CD8-positive, alpha-beta memory T cell (primary cell): Measurements from ENCODE around the gene SMIM26. TPM values are rescaled to one million over a fixed set of nuclear protein-coding genes. Genes with fewer than 3 reads are reported as not detected.

ENCODE experiments used
- CTCF ChIA-PET: fragments of 350-600 bp; sonication (Branson Sonifier 250); formaldehyde crosslinking; loops from one replicate; lab custom pipeline; 2021; ENCODE audit warnings: antibody characterized with exemption; lab: Charles Lee
- POLR2A ChIA-PET: fragments of 350-600 bp; sonication (Branson Sonifier 250); formaldehyde crosslinking; loops from one replicate; lab custom pipeline; 2021; ENCODE audit warnings: antibody characterized with exemption; lab: Charles Lee
- DNase-seq, 5 donors: peaks; one replicate each; pipeline versions ENCODE4 v3.0.0 to v3.0.0-alpha.2; 2020 to 2022; ENCODE audit warnings: mixed read lengths in 1 of 5
- H3K27ac ChIP-seq: one replicate; pipeline ENCODE4 v1.7.0; 2013; ENCODE audit warnings: low read depth, mild to moderate bottlenecking, low read length, moderate library complexity
- H3K27me3 ChIP-seq: 2 replicates; pipeline ENCODE4 v1.7.0; 2013; ENCODE audit warnings: low read length, mild to moderate bottlenecking; ENCODE audit not compliant: insufficient read depth, poor library complexity, severe bottlenecking
- H3K36me3 ChIP-seq: 2 replicates; pipeline ENCODE4 v1.7.0; 2013; ENCODE audit warnings: mild to moderate bottlenecking, low read length, moderate library complexity; ENCODE audit not compliant: insufficient read depth
- H3K4me1 ChIP-seq: 2 replicates; pipeline ENCODE4 v1.7.0; 2013; ENCODE audit warnings: mild to moderate bottlenecking, low read length, moderate library complexity; ENCODE audit not compliant: insufficient read depth
- H3K4me3 ChIP-seq: 2 replicates; pipeline ENCODE4 v1.7.0; 2013; ENCODE audit warnings: mild to moderate bottlenecking, low read length
- H3K9me3 ChIP-seq: 2 replicates; pipeline ENCODE4 v1.7.0; 2013; ENCODE audit warnings: mild to moderate bottlenecking, low read length
- H3K27ac Mint-ChIP-seq, 8 donors: one replicate each; pipeline ENCODE4 v1.8.0; 2020 to 2021; ENCODE audit warnings: mixed read lengths in 8 of 8, mild to moderate bottlenecking in 6 of 8, inconsistent platforms in 3 of 8, moderate library complexity in 3 of 8
- H3K27me3 Mint-ChIP-seq, 2 donors: one replicate each; pipeline ENCODE4 v1.8.0; 2020 to 2021; ENCODE audit warnings: mixed read lengths in 2 of 2, mild to moderate bottlenecking in 1 of 2, moderate library complexity in 1 of 2
- H3K36me3 Mint-ChIP-seq, 3 donors: one replicate each; pipeline ENCODE4 v1.8.0; 2020 to 2021; ENCODE audit warnings: mixed read lengths in 3 of 3, inconsistent platforms in 1 of 3, mild to moderate bottlenecking in 1 of 3
- H3K4me1 Mint-ChIP-seq, 3 donors: one replicate each; pipeline ENCODE4 v1.8.0; 2020 to 2021; ENCODE audit warnings: mixed read lengths in 3 of 3, inconsistent platforms in 1 of 3, mild to moderate bottlenecking in 1 of 3
- H3K4me3 Mint-ChIP-seq, 7 donors: one replicate each; pipeline ENCODE4 v1.8.0; 2020 to 2021; ENCODE audit warnings: mixed read lengths in 7 of 7, mild to moderate bottlenecking in 6 of 7, moderate library complexity in 4 of 7, inconsistent platforms in 2 of 7
- H3K9me3 Mint-ChIP-seq, 5 donors: one replicate each; pipeline ENCODE4 v1.8.0; 2020 to 2022; ENCODE audit warnings: mixed read lengths in 5 of 5, mild to moderate bottlenecking in 3 of 5, moderate library complexity in 2 of 5, inconsistent platforms in 1 of 5
- polyA plus RNA-seq: library from polyadenylated mRNA; unstranded; fragments of 300-500 nt; fragmentation: Illumina TruSeq; gene quantifications from one replicate; pipeline ENCODE4 v1.2.3, GENCODE V29; 2021
- total RNA-seq, 2 experiments: library from RNA; stranded (reverse); gene quantifications; one replicate each; pipeline ENCODE4 v1.2.3, GENCODE V29; 2021

Gene SMIM26
- total and polyA plus RNA-seq, 3 experiments from 2014 or later, result 45.2 to 187 (median 47.1) TPM

GRCh38 chr20:18532626-18533025, 34.6 kb upstream of the SMIM26 start:
- no peak overlapping the region for H3K27ac ChIP-seq
- Mint-ChIP-seq H3K9me3 (no peaks in the 10 kb centered on the region), H3K4me1 (no peaks in the 10 kb centered on the region), H3K27ac (no peak overlapping the region), H3K36me3 (peaks cover 23 to 91% (median 34%) of the 10 kb centered on the region in 3 donors), H3K27me3 (no peaks in the 10 kb centered on the region), H3K4me3 (no peak overlapping the region)
- H3K36me3 ChIP-seq, result peaks cover 52% of the 10 kb centered on the region
- H3K27me3 ChIP-seq, result no peaks in the 10 kb centered on the region
- DNase-seq, result no peak
- no peaks in the 10 kb centered on the region for H3K9me3 ChIP-seq
- ChIA-PET CTCF (interaction anchor here (0.6 kb wide), 1 partner anchor 45 kb away, joined by 3 read pairs; no protein-coding TSS in a partner anchor), POLR2A (no interaction called here)
- H3K4me1 ChIP-seq, result no peaks in the 10 kb centered on the region
- H3K4me3 ChIP-seq, result no peak overlapping the region

DNA sequence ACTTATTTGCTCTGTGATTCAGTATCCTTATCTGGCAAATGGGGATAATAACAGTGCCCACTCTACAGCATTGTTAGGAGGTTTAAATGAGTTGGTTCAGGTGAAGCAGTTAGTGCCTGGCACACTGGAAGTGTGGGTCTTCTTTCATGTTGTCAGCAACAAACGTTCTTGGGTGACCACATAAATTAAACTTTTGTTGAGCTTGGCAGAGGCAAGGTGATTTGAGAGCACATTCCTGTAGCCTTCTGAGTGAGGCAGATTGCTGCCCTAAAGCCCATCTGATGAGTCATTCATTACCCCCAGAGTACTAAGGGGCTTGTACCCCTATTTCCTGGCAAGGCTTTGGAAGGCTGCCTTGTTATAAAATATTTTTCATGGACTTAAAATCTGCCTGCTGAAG, 33.7 kb upstream of the SMIM26 start:
- H3K27ac ChIP-seq, result no peak overlapping the region
- H3K36me3 ChIP-seq, result peaks cover 44% of the 10 kb centered on the region
- H3K4me3 Mint-ChIP-seq, result no peak overlapping the region
- H3K27ac Mint-ChIP-seq, result peak overlapping the region in 1 of 8 donors; percentile 50
- ChIA-PET POLR2A (no interaction called here), CTCF (no interaction called here)
- H3K4me1 ChIP-seq, result no peaks in the 10 kb centered on the region
- no peaks in the 10 kb centered on the region for H3K27me3 Mint-ChIP-seq
- H3K36me3 Mint-ChIP-seq, result peaks cover 23 to 88% (median 33%) of the 10 kb centered on the region in 3 donors
- DNase-seq, result no peak
- H3K9me3 Mint-ChIP-seq, result no peaks in the 10 kb centered on the region
- H3K4me3 ChIP-seq, result no peak overlapping the region
- H3K9me3 ChIP-seq, result no peaks in the 10 kb centered on the region
- H3K27me3 ChIP-seq, result no peaks in the 10 kb centered on the region
- no peaks in the 10 kb centered on the region for H3K4me1 Mint-ChIP-seq

DNA sequence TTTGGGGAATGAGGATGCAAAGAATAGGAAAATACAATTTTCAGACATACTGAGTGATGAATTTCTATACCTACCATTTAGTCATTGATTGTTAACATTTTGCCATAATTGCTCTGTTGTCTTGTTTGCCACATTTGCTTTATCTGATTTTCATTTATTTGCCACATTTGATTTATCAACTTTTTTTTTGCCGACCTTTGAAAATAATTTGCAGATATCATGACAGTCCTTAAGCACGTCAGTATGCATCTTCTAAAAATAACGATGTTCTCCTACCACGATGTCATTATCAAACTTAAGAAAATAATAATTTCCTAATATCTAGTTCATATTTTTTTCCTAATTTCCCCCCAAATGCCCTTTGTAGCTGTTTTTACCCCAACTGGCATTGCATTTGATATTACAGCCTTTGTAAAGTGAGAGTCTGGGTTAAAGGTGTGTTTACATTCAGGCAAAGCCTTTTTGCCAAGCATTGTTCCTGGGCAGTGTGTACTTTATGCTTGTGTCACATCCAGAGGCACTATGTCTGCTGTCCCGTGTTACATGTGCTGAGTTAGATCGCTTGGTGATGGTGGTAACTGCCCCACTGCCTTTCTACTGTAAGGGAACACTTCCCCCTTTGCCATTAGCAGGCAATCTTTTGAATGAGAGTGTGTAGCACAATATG, 33.1 kb upstream of the SMIM26 start:
- no peak for DNase-seq
- Mint-ChIP-seq H3K4me1 (no peaks in the 10 kb centered on the region), H3K9me3 (no peaks in the 10 kb centered on the region), H3K4me3 (no peak overlapping the region), H3K27me3 (no peaks in the 10 kb centered on the region), H3K27ac (peak overlapping the region in 1 of 8 donors; percentile 50), H3K36me3 (peaks cover 23 to 85% (median 29%) of the 10 kb centered on the region in 3 donors)
- Histone ChIP-seq H3K4me3 (no peak overlapping the region), H3K36me3 (peaks cover 39% of the 10 kb centered on the region), H3K9me3 (no peaks in the 10 kb centered on the region), H3K27me3 (no peaks in the 10 kb centered on the region), H3K4me1 (no peaks in the 10 kb centered on the region), H3K27ac (no peak overlapping the region)
- ChIA-PET POLR2A (no interaction called here), CTCF (no interaction called here)

DNA sequence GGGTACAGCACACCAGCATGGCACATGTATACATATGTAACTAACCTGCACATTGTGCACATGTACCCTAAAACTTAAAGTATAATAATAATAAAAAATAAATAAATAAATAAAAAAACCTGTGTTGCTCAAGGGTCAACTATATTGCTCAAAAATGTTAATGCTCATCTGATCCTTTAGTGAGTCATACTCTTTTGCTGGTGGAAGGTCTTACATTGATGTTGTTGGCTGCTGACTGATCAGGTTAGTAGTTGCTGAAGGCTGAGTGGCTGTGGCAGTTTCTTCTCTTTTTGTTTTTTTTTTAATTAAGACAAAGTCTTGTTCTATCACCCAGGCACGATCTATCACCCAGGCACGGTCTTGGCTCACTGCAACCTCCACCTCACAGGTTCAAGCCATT, 29.6 kb upstream of the SMIM26 start:
- POLR2A ChIA-PET, result no interaction called here
- Mint-ChIP-seq H3K9me3 (no peaks in the 10 kb centered on the region), H3K27ac (no peak overlapping the region), H3K4me3 (no peak overlapping the region), H3K27me3 (no peaks in the 10 kb centered on the region), H3K36me3 (peaks cover 12 to 82% (median 28%) of the 10 kb centered on the region in 3 donors), H3K4me1 (no peaks in the 10 kb centered on the region)
- no peak for DNase-seq
- CTCF ChIA-PET, result no interaction called here
- Histone ChIP-seq H3K9me3 (no peaks in the 10 kb centered on the region), H3K4me1 (no peaks in the 10 kb centered on the region), H3K27me3 (no peaks in the 10 kb centered on the region), H3K27ac (no peak overlapping the region), H3K36me3 (peaks cover 35% of the 10 kb centered on the region), H3K4me3 (no peak overlapping the region)

DNA sequence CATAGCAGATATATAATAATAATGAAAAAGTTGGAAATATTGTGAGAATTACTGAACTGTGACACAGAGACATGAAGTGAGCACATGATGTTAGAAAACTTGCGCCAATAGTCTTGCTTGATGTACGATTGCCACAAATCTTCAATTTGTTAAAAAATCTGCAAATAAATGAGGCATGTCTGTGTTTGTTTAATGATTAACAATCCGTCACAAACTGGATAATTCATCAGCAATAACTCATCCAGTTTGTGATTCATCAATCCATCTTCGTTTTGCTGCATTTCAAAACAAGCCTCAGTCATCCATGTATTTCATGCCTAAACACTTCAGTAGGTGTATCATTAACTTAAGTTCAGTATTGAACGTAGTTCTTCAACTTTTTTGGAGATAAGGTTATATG, 25.5 kb upstream of the SMIM26 start:
- H3K36me3 Mint-ChIP-seq, result peaks cover 10 to 85% (median 31%) of the 10 kb centered on the region in 3 donors
- CTCF ChIA-PET, result no interaction called here
- Histone ChIP-seq H3K9me3 (no peaks in the 10 kb centered on the region), H3K4me1 (no peaks in the 10 kb centered on the region), H3K27ac (no peak overlapping the region), H3K4me3 (no peak overlapping the region), H3K27me3 (no peaks in the 10 kb centered on the region), H3K36me3 (peaks cover 39% of the 10 kb centered on the region)
- H3K4me3 Mint-ChIP-seq, result no peak overlapping the region
- no peaks in the 10 kb centered on the region for H3K9me3 Mint-ChIP-seq
- no peaks in the 10 kb centered on the region for H3K27me3 Mint-ChIP-seq
- H3K4me1 Mint-ChIP-seq, result no peaks in the 10 kb centered on the region
- POLR2A ChIA-PET, result no interaction called here
- DNase-seq, result no peak
- no peak overlapping the region for H3K27ac Mint-ChIP-seq

- Mint-ChIP-seq H3K4me3 (no peak overlapping the region), H3K27ac (peak overlapping the region in 2 of 8 donors; percentile 51 to 65), H3K9me3 (no peaks in the 10 kb centered on the region), H3K27me3 (no peaks in the 10 kb centered on the region), H3K36me3 (peaks cover 8 to 83% (median 28%) of the 10 kb centered on the region in 3 donors), H3K4me1 (no peaks in the 10 kb centered on the region)
- Histone ChIP-seq H3K4me3 (no peak overlapping the region), H3K36me3 (peaks cover 44% of the 10 kb centered on the region), H3K9me3 (no peaks in the 10 kb centered on the region), H3K27ac (no peak overlapping the region), H3K27me3 (no peaks in the 10 kb centered on the region), H3K4me1 (no peaks in the 10 kb centered on the region)
- ChIA-PET CTCF (no interaction called here), POLR2A (no interaction called here)
- no peak for DNase-seq
Measured at GRCh38 chr20:18543216-18543615, 24.0 kb upstream of the SMIM26 start.

DNA sequence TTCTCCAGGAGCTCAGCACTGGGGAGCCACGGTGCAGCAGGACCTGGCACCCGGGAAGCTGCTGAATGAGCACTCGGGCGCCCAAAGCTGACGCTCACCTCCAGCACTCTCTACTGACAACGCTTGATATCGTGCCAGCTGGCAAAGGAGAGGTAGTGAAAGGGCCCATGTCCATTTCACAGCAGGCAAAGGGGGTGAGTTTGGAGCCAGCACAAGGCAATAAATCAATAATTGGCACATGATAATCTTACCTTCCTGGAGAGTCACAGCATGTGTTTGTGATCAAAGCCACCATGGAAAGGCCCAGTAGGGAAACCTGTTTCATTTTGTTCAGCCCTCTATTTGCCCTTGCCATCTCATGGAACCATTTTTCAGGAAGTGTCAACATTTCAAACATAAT, 23.3 kb upstream of the SMIM26 start:
- Histone ChIP-seq H3K36me3 (peaks cover 51% of the 10 kb centered on the region), H3K27me3 (no peaks in the 10 kb centered on the region), H3K4me3 (no peak overlapping the region), H3K27ac (no peak overlapping the region), H3K4me1 (no peaks in the 10 kb centered on the region), H3K9me3 (no peaks in the 10 kb centered on the region)
- peaks cover 8 to 84% (median 32%) of the 10 kb centered on the region in 3 donors for H3K36me3 Mint-ChIP-seq
- H3K4me1 Mint-ChIP-seq, result no peaks in the 10 kb centered on the region
- POLR2A ChIA-PET, result no interaction called here
- no peaks in the 10 kb centered on the region for H3K9me3 Mint-ChIP-seq
- H3K4me3 Mint-ChIP-seq, result no peak overlapping the region
- H3K27ac Mint-ChIP-seq, result peak overlapping the region in 2 of 8 donors; percentile 7 to 88
- no peaks in the 10 kb centered on the region for H3K27me3 Mint-ChIP-seq
- DNase-seq, result no peak
- CTCF ChIA-PET, result no interaction called here

GRCh38 chr20:18545566-18545965, 21.7 kb upstream of the SMIM26 start:
- Mint-ChIP-seq H3K4me3 (no peak overlapping the region), H3K27me3 (no peaks in the 10 kb centered on the region), H3K27ac (peak overlapping the region in 4 of 8 donors; percentile 16 to 65 (median 33)), H3K36me3 (peaks cover 8 to 85% (median 27%) of the 10 kb centered on the region in 3 donors), H3K9me3 (no peaks in the 10 kb centered on the region), H3K4me1 (no peaks in the 10 kb centered on the region)
- CTCF ChIA-PET, result no interaction called here
- Histone ChIP-seq H3K27ac (no peak overlapping the region), H3K27me3 (no peaks in the 10 kb centered on the region), H3K9me3 (no peaks in the 10 kb centered on the region), H3K4me1 (no peaks in the 10 kb centered on the region), H3K4me3 (no peak overlapping the region), H3K36me3 (peaks cover 54% of the 10 kb centered on the region)
- no peak for DNase-seq
- POLR2A ChIA-PET, result no interaction called here
